K562 (cell line): ENCODE data around the gene CHD2. TPM values are rescaled to one million over a fixed set of nuclear protein-coding genes. Genes with fewer than 3 reads are reported as not detected.

Source experiments
- ARID3B ChIP-seq: fragments of 250-450 bp; sonication (Bioruptor Pico); IDR thresholded peaks from 2 replicates; pipeline ENCODE4 v1.4.0; 2020; ENCODE audit warnings: borderline replicate concordance
- CBFA2T3 ChIP-seq: fragments of 450-650 bp; IDR thresholded peaks from 2 replicates; pipeline ENCODE4 v1.6.1; 2017
- CEBPB ChIP-seq: fragments of 450-650 bp; IDR thresholded peaks from 2 replicates; pipeline ENCODE4 v1.6.1; 2016; ENCODE audit warnings: missing genetic modification characterization, missing compliant biosample characterization
- CREB5 ChIP-seq: fragments of 250-450 bp; sonication (Bioruptor Pico); IDR thresholded peaks from 2 replicates; pipeline ENCODE4 v1.5.0; 2020; ENCODE audit warnings: mild to moderate bottlenecking
- CXXC5 ChIP-seq: fragments of 250-450 bp; sonication (Bioruptor Pico); IDR thresholded peaks from 2 replicates; pipeline ENCODE4 v1.8.0; 2022; ENCODE audit warnings: inconsistent platforms, mild to moderate bottlenecking, moderate library complexity
- EP300 ChIP-seq: IDR thresholded peaks from 2 replicates; pipeline ENCODE4 v1.6.1; 2012; ENCODE audit warnings: low read length, improper control_type of control experiment
- IRF2 ChIP-seq: sonication (generic); formaldehyde crosslinking; IDR thresholded peaks from 2 replicates; pipeline ENCODE4 v1.8.1; 2022; ENCODE audit warnings: mild to moderate bottlenecking, missing genetic modification reagents
- KDM2B ChIP-seq: fragments of 250-450 bp; sonication (Bioruptor Pico); IDR thresholded peaks from 2 replicates; pipeline ENCODE4 v1.8.0; 2021; ENCODE audit warnings: mild to moderate bottlenecking, moderate library complexity
- POLR3G ChIP-seq: IDR thresholded peaks from 2 replicates; pipeline ENCODE4 v1.6.1; 2011; ENCODE audit not compliant: insufficient read length, insufficient replicate concordance; ENCODE audit errors: extremely low read depth
- RFX5 ChIP-seq: IDR thresholded peaks from 2 replicates; pipeline ENCODE4 v1.6.1; 2011; ENCODE audit warnings: low read depth, mild to moderate bottlenecking, improper control_type of control experiment, low read length
- SNRNP70 ChIP-seq: fragments of 200-400 bp; formaldehyde crosslinking; optimal IDR thresholded peaks from 2 replicates; pipeline ENCODE3; 2017; ENCODE audit warnings: low read depth, low read length
- polyA plus RNA-seq, 8 experiments: library from polyadenylated mRNA; depleted of rRNA in 4 of 8; stranded (reverse) in 5 of 8; unstranded in 3 of 8; fragments of >200 nt; fragmentation: Nextera tagmentation in 2 of 8; fragmentation: Illumina TruSeq in 1 of 8; extraction: Ambion mirVana in 2 of 8; extraction: Trizol in 1 of 8; gene quantifications; 2 replicates each; pipeline versions ENCODE4 v1.2.1 to v1.2.3, GENCODE V29; 2011 to 2014; ENCODE audit warnings: inconsistent platforms in 1 of 8, missing spikeins in 1 of 8
- total RNA-seq, 7 experiments: library from RNA; depleted of rRNA in 6 of 7; stranded (reverse); fragments of >200 nt in 6 of 7; fragmentation: Illumina TruSeq in 2 of 7; extraction: Trizol in 2 of 7; gene quantifications; 2 replicates each; pipeline versions ENCODE4 v1.2.1 to v1.2.3, GENCODE V29; 2011 to 2021; ENCODE audit warnings: low replicate concordance in 1 of 7
- TF ChIP-seq, protein P1 (sequence below), 2 experiments: fragments of 450-650 bp; formaldehyde crosslinking in 1 of 2; IDR thresholded peaks; 2 replicates each; pipeline versions ENCODE4 v1.4.0 to v1.6.1; 2014 to 2020; ENCODE audit warnings: mild to moderate bottlenecking in 2 of 2, borderline replicate concordance in 1 of 2, low read depth in 1 of 2
- TF ChIP-seq, protein P2 (sequence below): sonication (generic); formaldehyde crosslinking; IDR thresholded peaks from 2 replicates; pipeline ENCODE4 v1.8.0; 2022; ENCODE audit warnings: missing genetic modification reagents, mild to moderate bottlenecking, borderline replicate concordance

The CHD2 gene
- total and polyA plus RNA-seq, 9 of the 15 experiments (the other 6 are each of a cell fraction or from before 2014, with no cell fraction given): 38.9 to 70.8 (median 56.2) TPM

GRCh38 chr15:92903966-92904721 lies 4.0 kb downstream of the CHD2 start (continued):
- TF ChIP-seq KDM2B (CRISPR knock-in tag): 0 out of 2 replicates have a peak, but pooled peaks have one; percentile 45
- TF ChIP-seq RFX5: peak; percentile 96
- no peak for TF ChIP-seq CBFA2T3
- TF ChIP-seq EP300: peak; percentile 45; the same call in 1 of the 2 replicates
- TF ChIP-seq SNRNP70: no peak
- TF ChIP-seq CXXC5 (CRISPR knock-in tag): peak; percentile 98
- TF ChIP-seq, protein P1, sequence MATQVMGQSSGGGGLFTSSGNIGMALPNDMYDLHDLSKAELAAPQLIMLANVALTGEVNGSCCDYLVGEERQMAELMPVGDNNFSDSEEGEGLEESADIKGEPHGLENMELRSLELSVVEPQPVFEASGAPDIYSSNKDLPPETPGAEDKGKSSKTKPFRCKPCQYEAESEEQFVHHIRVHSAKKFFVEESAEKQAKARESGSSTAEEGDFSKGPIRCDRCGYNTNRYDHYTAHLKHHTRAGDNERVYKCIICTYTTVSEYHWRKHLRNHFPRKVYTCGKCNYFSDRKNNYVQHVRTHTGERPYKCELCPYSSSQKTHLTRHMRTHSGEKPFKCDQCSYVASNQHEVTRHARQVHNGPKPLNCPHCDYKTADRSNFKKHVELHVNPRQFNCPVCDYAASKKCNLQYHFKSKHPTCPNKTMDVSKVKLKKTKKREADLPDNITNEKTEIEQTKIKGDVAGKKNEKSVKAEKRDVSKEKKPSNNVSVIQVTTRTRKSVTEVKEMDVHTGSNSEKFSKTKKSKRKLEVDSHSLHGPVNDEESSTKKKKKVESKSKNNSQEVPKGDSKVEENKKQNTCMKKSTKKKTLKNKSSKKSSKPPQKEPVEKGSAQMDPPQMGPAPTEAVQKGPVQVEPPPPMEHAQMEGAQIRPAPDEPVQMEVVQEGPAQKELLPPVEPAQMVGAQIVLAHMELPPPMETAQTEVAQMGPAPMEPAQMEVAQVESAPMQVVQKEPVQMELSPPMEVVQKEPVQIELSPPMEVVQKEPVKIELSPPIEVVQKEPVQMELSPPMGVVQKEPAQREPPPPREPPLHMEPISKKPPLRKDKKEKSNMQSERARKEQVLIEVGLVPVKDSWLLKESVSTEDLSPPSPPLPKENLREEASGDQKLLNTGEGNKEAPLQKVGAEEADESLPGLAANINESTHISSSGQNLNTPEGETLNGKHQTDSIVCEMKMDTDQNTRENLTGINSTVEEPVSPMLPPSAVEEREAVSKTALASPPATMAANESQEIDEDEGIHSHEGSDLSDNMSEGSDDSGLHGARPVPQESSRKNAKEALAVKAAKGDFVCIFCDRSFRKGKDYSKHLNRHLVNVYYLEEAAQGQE (IDR thresholded peaks at IDR 0.05; ENCODE audit: borderline replicate concordance): peak; percentile 30; the same call in 1 of the 2 replicates
- TF ChIP-seq, protein P1 (CRISPR knock-in tag; IDR thresholded peaks at IDR 0.05; ENCODE audit: low read depth): peak; percentile 89
- TF ChIP-seq ARID3B (CRISPR knock-in tag): no peak
- TF ChIP-seq, protein P2, sequence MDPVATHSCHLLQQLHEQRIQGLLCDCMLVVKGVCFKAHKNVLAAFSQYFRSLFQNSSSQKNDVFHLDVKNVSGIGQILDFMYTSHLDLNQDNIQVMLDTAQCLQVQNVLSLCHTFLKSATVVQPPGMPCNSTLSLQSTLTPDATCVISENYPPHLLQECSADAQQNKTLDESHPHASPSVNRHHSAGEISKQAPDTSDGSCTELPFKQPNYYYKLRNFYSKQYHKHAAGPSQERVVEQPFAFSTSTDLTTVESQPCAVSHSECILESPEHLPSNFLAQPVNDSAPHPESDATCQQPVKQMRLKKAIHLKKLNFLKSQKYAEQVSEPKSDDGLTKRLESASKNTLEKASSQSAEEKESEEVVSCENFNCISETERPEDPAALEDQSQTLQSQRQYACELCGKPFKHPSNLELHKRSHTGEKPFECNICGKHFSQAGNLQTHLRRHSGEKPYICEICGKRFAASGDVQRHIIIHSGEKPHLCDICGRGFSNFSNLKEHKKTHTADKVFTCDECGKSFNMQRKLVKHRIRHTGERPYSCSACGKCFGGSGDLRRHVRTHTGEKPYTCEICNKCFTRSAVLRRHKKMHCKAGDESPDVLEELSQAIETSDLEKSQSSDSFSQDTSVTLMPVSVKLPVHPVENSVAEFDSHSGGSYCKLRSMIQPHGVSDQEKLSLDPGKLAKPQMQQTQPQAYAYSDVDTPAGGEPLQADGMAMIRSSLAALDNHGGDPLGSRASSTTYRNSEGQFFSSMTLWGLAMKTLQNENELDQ: no peak
- no peak for TF ChIP-seq CEBPB (tag)
- TF ChIP-seq POLR3G: no peak
- TF ChIP-seq IRF2 (CRISPR knock-in tag): no peak
- no peak for TF ChIP-seq CREB5
